IMR-90 (cell line): Measurements from ENCODE around the gene FCMR. TPM values are rescaled to one million over a fixed set of nuclear protein-coding genes. Genes with fewer than 3 reads are reported as not detected.
A peak's percentile ranks its signal among the peaks of the same experiment; 100 is the strongest.

Experiments used
- ATAC-seq: fragments of 200-7000 bp; cut with Tn5 transposase; 2 replicates; pipeline ENCODE4 v1.9.1; 2020; ENCODE audit warnings: low read depth, mild to moderate bottlenecking, moderate library complexity
- BruUV-seq: library from RNA; stranded (reverse); fragments of 400-500 nt; replicated peaks from 2 replicates; lab custom pipeline; 2021; lab: Mats Ljungman, UMichigan
- CTCF ChIA-PET: fragments of 300-600 bp; formaldehyde crosslinking; extraction: SDS; loops from one replicate; lab custom pipeline; 2021; ENCODE audit warnings: antibody characterized with exemption; lab: Yijun Ruan, JAX
- POLR2A ChIA-PET: fragments of 300-600 bp; sonication (Branson Sonifier 250); formaldehyde crosslinking; loops from one replicate; lab custom pipeline; 2022; ENCODE audit warnings: antibody characterized with exemption; ENCODE audit not compliant: unreplicated experiment; lab: Charles Lee
- DNase-seq: peaks from one replicate; pipeline ENCODE4 v3.0.0; 2013
- H2AFZ ChIP-seq: replicated peaks from 2 replicates; pipeline ENCODE3; 2013; ENCODE audit warnings: low read length, mild to moderate bottlenecking; ENCODE audit not compliant: poor library complexity
- H2AK5ac ChIP-seq: 2 replicates; pipeline ENCODE4 v1.6.1; 2013; ENCODE audit warnings: low read depth, low read length, inconsistent platforms
- H2AK9ac ChIP-seq: replicated peaks from 2 replicates; pipeline ENCODE3; 2013; ENCODE audit warnings: mild to moderate bottlenecking, low read depth, low read length, moderate library complexity; ENCODE audit not compliant: poor library complexity
- H2BK120ac ChIP-seq: 2 replicates; pipeline ENCODE4 v1.6.1; 2013; ENCODE audit warnings: low read depth, low read length, inconsistent platforms
- H2BK15ac ChIP-seq: 3 replicates; pipeline ENCODE4 v1.6.1; 2013; ENCODE audit warnings: low read depth, low read length, inconsistent platforms
- H2BK20ac ChIP-seq: 2 replicates; pipeline ENCODE4 v1.6.1; 2013; ENCODE audit warnings: low read depth, mild to moderate bottlenecking, inconsistent platforms, low read length, moderate library complexity
- H2BK5ac ChIP-seq: 2 replicates; pipeline ENCODE4 v1.6.1; 2013; ENCODE audit warnings: mild to moderate bottlenecking, low read depth, low read length, inconsistent platforms; ENCODE audit not compliant: poor library complexity, severe bottlenecking
- H3K14ac ChIP-seq: replicated peaks from 2 replicates; pipeline ENCODE4 v1.6.1; 2013; ENCODE audit warnings: low read depth, low read length, inconsistent platforms
- H3K18ac ChIP-seq: 2 replicates; pipeline ENCODE4 v1.6.1; 2013; ENCODE audit warnings: low read depth, low read length, control low read depth
- H3K23ac ChIP-seq: 2 replicates; pipeline ENCODE4 v1.6.1; 2013; ENCODE audit warnings: low read depth, low read length, inconsistent platforms
- H3K27ac ChIP-seq: 2 replicates; pipeline ENCODE4 v1.5.1; 2013; ENCODE audit warnings: mild to moderate bottlenecking, control low read depth, low read length; ENCODE audit not compliant: insufficient read depth
- H3K27me3 ChIP-seq: 2 replicates; pipeline ENCODE4 v1.6.1; 2013; ENCODE audit warnings: low read length; ENCODE audit not compliant: control insufficient read depth, insufficient read depth
- H3K36me3 ChIP-seq: 2 replicates; pipeline ENCODE4 v1.6.1; 2013; ENCODE audit warnings: low read length, mixed read lengths; ENCODE audit not compliant: control insufficient read depth, insufficient read depth
- H3K4ac ChIP-seq: 2 replicates; pipeline ENCODE4 v1.6.1; 2013; ENCODE audit warnings: low read depth, low read length, inconsistent platforms
- H3K4me1 ChIP-seq: 2 replicates; pipeline ENCODE4 v1.6.1; 2013; ENCODE audit warnings: low read length, mixed read lengths; ENCODE audit not compliant: control insufficient read depth, insufficient read depth
- H3K4me2 ChIP-seq: 2 replicates; pipeline ENCODE4 v1.6.1; 2013; ENCODE audit warnings: low read depth, mild to moderate bottlenecking, control low read depth, low read length, moderate library complexity
- H3K4me3 ChIP-seq: 2 replicates; pipeline ENCODE4 v1.5.1; 2013; ENCODE audit warnings: low read depth, mild to moderate bottlenecking, control low read depth, low read length, moderate library complexity; ENCODE audit not compliant: insufficient read depth
- H3K56ac ChIP-seq: 2 replicates; pipeline ENCODE4 v1.6.1; 2013; ENCODE audit warnings: low read length, inconsistent platforms; ENCODE audit not compliant: insufficient read depth; ENCODE audit errors: extremely low read depth
- H3K79me1 ChIP-seq, 2 experiments: 2 replicates each; pipeline ENCODE4 v1.6.1; 2013; ENCODE audit warnings: low read length in 2 of 2, inconsistent platforms in 1 of 2, low read depth in 1 of 2
- H3K9ac ChIP-seq: 2 replicates; pipeline ENCODE4 v1.6.1; 2013; ENCODE audit warnings: low read depth, low read length, control low read depth
- H3K9me1 ChIP-seq: 2 replicates; pipeline ENCODE4 v1.6.1; 2013; ENCODE audit warnings: low read length, inconsistent platforms; ENCODE audit not compliant: insufficient read depth
- H3K9me3 ChIP-seq: 2 replicates; pipeline ENCODE4 v1.6.1; 2013; ENCODE audit warnings: low read length; ENCODE audit not compliant: control insufficient read depth, insufficient read depth
- H4K20me1 ChIP-seq: 2 replicates; pipeline ENCODE4 v1.6.1; 2013; ENCODE audit warnings: low read length, inconsistent platforms; ENCODE audit not compliant: insufficient read depth
- H4K5ac ChIP-seq: 2 replicates; pipeline ENCODE4 v1.6.1; 2013; ENCODE audit warnings: mild to moderate bottlenecking, low read depth, low read length, control low read depth
- H4K8ac ChIP-seq, 2 experiments: 2 replicates each; pipeline ENCODE4 v1.6.1; 2013; ENCODE audit warnings: low read depth in 2 of 2, low read length in 2 of 2, control low read depth in 1 of 2, inconsistent platforms in 1 of 2
- H4K91ac ChIP-seq: 2 replicates; pipeline ENCODE4 v1.6.1; 2013; ENCODE audit warnings: low read depth, low read length, inconsistent platforms; ENCODE audit not compliant: insufficient read depth
- MXI1 ChIP-seq: IDR thresholded peaks from 2 replicates; pipeline ENCODE4 v1.6.1; 2012; ENCODE audit warnings: low read depth, mild to moderate bottlenecking, low read length, moderate library complexity, borderline replicate concordance
- NFE2L2 ChIP-seq: fragments of 150-350 bp; IDR thresholded peaks from 2 replicates; pipeline ENCODE4 v1.6.1; 2016; ENCODE audit warnings: low read depth, mild to moderate bottlenecking, low read length
- RCOR1 ChIP-seq: IDR thresholded peaks from 2 replicates; pipeline ENCODE4 v1.6.1; 2012; ENCODE audit warnings: mild to moderate bottlenecking, low read length, improper control_type of control experiment; ENCODE audit not compliant: insufficient replicate concordance
- SMC3 ChIP-seq: fragments of 150-350 bp; IDR thresholded peaks from 2 replicates; pipeline ENCODE4 v1.6.1; 2016; ENCODE audit warnings: low read depth, mild to moderate bottlenecking, antibody characterized with exemption, low read length, moderate library complexity
- WGBS, 2 experiments: methylation state at CpG; one replicate each; pipeline versions ENCODE4 v1.1.5 to v1.1.7; 2013; ENCODE audit warnings: missing lambda C conversion rate in 2 of 2; ENCODE audit not compliant: insufficient read length in 1 of 2; ENCODE audit errors: extremely low coverage in 2 of 2; 5-methylcytosine and 5-hydroxymethylcytosine counted together
- dilution Hi-C: fragments of 300-500 bp; cut with HindIII; formaldehyde crosslinking; loops from one replicate; pipeline ENCODE4 v1.14.3; 2018; ENCODE audit warnings: low sequenced_read_pairs; ENCODE audit not compliant: unreplicated experiment
- in situ Hi-C: fragments of 300-500 bp; cut with MboI; formaldehyde crosslinking; loops from 3 replicates; pipeline ENCODE4 v1.14.3; 2019; ENCODE audit warnings: low sequenced_read_pairs, inconsistent platforms, mixed read lengths
- intact Hi-C: fragments of 100-400 bp; cut with micrococcal nuclease; formaldehyde crosslinking; loops from 2 replicates; pipeline ENCODE4 v1.10.0; 2022
- polyA plus RNA-seq, 3 experiments: library from polyadenylated mRNA; depleted of rRNA; stranded (reverse); fragments of >200 nt; gene quantifications; 2 replicates each; pipeline ENCODE4 v1.2.3, GENCODE V29; 2012; ENCODE audit warnings: low replicate concordance in 1 of 3
- total RNA-seq: library from RNA; depleted of rRNA; stranded (reverse); fragments of >200 nt; gene quantifications from 2 replicates; pipeline ENCODE4 v1.2.3, GENCODE V29; 2012
- TF ChIP-seq, protein P1 (sequence below): fragments of 150-350 bp; IDR thresholded peaks from 2 replicates; pipeline ENCODE4 v1.6.1; 2016; ENCODE audit warnings: low read depth, mild to moderate bottlenecking, low read length, moderate library complexity, borderline replicate concordance
- TF ChIP-seq, protein P2 (sequence below): fragments of 150-350 bp; IDR thresholded peaks from 2 replicates; pipeline ENCODE4 v1.6.1; 2017; ENCODE audit warnings: mild to moderate bottlenecking, antibody characterized with exemption, low read length, low read depth

Gene FCMR
- total and polyA plus RNA-seq, 2 of the 4 experiments (the other 2 are of a cell fraction) = 0.09 TPM; not detected in 1

DNA sequence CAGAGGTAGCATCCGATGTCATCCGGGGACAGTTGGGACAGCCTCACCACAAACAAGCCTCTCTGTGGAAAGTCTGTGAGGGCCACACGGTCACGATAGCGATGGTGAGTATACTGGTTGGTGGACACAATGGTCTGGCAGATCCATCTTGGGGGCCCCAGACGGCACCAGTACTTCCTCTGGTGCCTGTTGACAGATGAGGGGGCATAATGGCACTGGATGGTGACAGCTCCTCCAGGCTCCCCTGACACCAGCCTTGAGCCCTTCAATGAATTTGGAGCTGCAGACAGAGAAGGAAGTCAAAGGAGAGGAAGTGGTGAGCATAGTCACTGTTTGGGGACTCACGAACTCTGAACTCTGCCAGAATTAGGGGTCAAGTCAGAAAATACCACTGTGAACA lies 40.5 kb upstream of the FCMR start:
- H4K5ac ChIP-seq = no peak overlapping the region
- H3K4me3 ChIP-seq = no peak overlapping the region
- no peak overlapping the region for H2BK20ac ChIP-seq
- peaks cover 35% of the 10 kb centered on the region for H3K27me3 ChIP-seq
- no peak overlapping the region for H3K23ac ChIP-seq
- no peak overlapping the region for H3K9ac ChIP-seq
- POLR2A ChIA-PET = no interaction called here
- no peaks in the 10 kb centered on the region for H3K79me1 ChIP-seq
- H2BK5ac ChIP-seq = no peak overlapping the region
- no peaks in the 10 kb centered on the region for H3K36me3 ChIP-seq
- no peak overlapping the region for H2BK15ac ChIP-seq
- H3K56ac ChIP-seq = no peak overlapping the region
- H3K18ac ChIP-seq = no peak overlapping the region
- no peak overlapping the region for H3K27ac ChIP-seq
- H3K4ac ChIP-seq = no peak overlapping the region; the same call in 1 of the 2 replicates
- intact Hi-C loops = no loop called here
- no peaks in the 10 kb centered on the region for H3K9me3 ChIP-seq
- no peak overlapping the region for H3K4me2 ChIP-seq
- DNase-seq (no peak), ATAC-seq (no peak)
- H2AFZ ChIP-seq = peak overlapping the region; percentile 8
- CTCF ChIA-PET = no interaction called here
- no peak overlapping the region for H3K14ac ChIP-seq
- no TSS peak for BruUV-seq
- TF ChIP-seq MXI1 (no peak), RCOR1 (no peak), NFE2L2 (no peak), SMC3 (no peak)
- TF ChIP-seq, protein P1, sequence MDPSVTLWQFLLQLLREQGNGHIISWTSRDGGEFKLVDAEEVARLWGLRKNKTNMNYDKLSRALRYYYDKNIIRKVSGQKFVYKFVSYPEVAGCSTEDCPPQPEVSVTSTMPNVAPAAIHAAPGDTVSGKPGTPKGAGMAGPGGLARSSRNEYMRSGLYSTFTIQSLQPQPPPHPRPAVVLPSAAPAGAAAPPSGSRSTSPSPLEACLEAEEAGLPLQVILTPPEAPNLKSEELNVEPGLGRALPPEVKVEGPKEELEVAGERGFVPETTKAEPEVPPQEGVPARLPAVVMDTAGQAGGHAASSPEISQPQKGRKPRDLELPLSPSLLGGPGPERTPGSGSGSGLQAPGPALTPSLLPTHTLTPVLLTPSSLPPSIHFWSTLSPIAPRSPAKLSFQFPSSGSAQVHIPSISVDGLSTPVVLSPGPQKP = no peak
- TF ChIP-seq, protein P2, sequence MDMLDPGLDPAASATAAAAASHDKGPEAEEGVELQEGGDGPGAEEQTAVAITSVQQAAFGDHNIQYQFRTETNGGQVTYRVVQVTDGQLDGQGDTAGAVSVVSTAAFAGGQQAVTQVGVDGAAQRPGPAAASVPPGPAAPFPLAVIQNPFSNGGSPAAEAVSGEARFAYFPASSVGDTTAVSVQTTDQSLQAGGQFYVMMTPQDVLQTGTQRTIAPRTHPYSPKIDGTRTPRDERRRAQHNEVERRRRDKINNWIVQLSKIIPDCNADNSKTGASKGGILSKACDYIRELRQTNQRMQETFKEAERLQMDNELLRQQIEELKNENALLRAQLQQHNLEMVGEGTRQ = no peak
- no CpG with 5 or more reads among the region's 7 CpGs for WGBS, 2 experiments
- no peak overlapping the region for H2AK5ac ChIP-seq
- no peak overlapping the region for H4K8ac ChIP-seq
- dilution Hi-C loops = no loop called here
- no peak overlapping the region for H2BK120ac ChIP-seq
- no peak overlapping the region for H2AK9ac ChIP-seq
- in situ Hi-C loops = no loop called here
- H4K20me1 ChIP-seq = no peaks in the 10 kb centered on the region
- H3K9me1 ChIP-seq = no peaks in the 10 kb centered on the region; the same call in 1 of the 2 replicates
- H3K4me1 ChIP-seq = no peaks in the 10 kb centered on the region
- H4K91ac ChIP-seq = no peak overlapping the region
